Measurements from ENCODE around the gene LAYN.

The LAYN gene
- total RNA-seq = 0 to 1.3 (median 0.33) reads per million in 9 experiments

DNA sequence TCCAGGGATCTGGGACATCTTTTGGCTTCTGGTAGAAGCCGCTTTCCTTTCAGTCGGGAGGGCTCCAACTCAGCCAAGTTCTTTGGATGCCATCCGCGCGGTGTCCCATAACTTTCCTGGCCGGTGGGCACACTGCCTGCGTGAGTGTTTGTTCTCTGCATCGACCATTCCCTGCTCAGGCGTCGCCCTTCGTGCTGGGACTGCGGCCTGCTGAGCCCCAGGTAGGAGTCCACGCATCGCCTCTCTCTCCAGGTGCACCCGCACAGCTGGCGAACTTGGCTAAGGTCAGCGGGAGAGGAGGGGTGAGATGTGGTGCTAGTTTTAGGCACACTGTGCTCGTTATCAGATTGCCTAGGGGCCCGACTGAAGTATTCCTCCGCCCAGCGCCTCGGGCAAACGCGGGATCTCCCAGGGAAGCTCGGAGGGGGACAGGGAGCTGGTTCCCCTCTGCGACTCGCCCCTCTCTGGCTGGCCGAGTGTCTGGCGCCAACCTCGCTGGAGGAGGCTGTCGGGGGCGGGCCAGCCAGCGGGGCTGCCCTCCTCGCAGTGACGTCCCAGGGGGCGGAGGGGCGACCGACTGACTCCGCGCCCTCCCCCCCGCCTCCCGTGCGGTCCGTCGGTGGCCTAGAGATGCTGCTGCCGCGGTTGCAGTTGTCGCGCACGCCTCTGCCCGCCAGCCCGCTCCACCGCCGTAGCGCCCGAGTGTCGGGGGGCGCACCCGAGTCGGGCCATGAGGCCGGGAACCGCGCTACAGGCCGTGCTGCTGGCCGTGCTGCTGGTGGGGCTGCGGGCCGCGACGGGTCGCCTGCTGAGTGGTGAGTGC is at the start of gene LAYN:
Gene LAYN (plus strand): TSS at position 607 of the 823 bp plus-strand sequence. CDS start 124 bp downstream, at position 731.
- Mint-ChIP-seq H3K9me3 (no peaks in the 10 kb centered on the region), H3K27me3 (peaks cover 80 to 94% of the 10 kb centered on the region in 2 donors), H3K36me3 (ENCODE audit: insufficient read depth) (no peaks in the 10 kb centered on the region), H3K27ac (peak within 1 kb of the TSS in 1 of 2 donors; percentile 76), H3K4me3 (peak within 1 kb of the TSS; percentile 72 to 81), H3K4me1 (ENCODE audit: low read depth in 2 of 2) (peaks cover 18% of the 10 kb centered on the region in 2 donors)
- DNase-seq (peak in 2 of 3 experiments; percentile 30 to 38), ATAC-seq (replicated peaks) (peak; percentile 65)

DNA sequence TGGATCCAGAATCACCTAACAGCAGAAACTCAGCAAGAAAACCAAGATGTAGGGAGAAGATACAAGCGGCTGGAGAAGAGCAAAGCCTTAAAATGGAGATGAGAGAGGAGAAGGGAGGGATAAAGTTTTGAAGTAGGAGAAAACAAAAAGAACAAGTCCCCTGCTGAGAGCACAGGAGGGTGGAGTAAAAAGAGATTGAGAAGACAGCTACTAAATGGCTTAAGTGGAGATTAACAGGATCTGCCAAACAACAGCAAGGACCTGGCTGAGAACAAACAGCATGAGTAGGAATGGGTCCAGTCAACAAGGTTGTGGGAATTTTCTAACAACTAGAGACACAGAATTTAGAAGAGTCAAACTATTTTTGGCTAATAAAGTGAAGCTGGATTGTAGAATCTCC is 46.5 kb upstream of the LAYN start:
- ATAC-seq (replicated peaks) (no peak), DNase-seq (no peak)
- Mint-ChIP-seq H3K4me1 (ENCODE audit: low read depth in 2 of 2) (no peaks in the 10 kb centered on the region), H3K27ac (no peak overlapping the region), H3K36me3 (ENCODE audit: insufficient read depth) (no peaks in the 10 kb centered on the region), H3K27me3 (peaks cover 36 to 43% of the 10 kb centered on the region in 2 donors), H3K4me3 (no peak overlapping the region), H3K9me3 (no peaks in the 10 kb centered on the region)

DNA sequence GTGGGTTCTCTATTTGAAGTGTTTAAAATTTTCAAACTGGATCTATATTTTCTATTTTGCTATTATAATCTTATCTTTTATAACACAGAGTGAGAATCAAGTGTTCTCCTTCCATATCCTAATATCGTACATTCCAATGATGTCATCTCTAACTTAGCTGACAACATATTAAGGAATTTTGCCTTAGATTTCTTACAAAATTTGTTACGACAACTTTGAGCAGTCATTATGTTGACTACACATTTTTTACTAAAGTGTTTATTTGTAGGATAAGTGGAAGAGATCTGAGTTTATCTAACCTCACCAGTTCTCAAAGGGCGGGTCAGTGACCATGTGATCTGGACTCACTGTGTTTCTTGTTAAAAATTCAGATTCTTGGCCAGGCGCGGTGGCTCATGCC is 41.0 kb upstream of the LAYN start:
- Mint-ChIP-seq H3K4me3 (no peak overlapping the region), H3K27me3 (peaks cover 38 to 62% of the 10 kb centered on the region in 2 donors), H3K36me3 (ENCODE audit: insufficient read depth) (no peaks in the 10 kb centered on the region), H3K27ac (no peak overlapping the region), H3K9me3 (no peaks in the 10 kb centered on the region), H3K4me1 (ENCODE audit: low read depth in 2 of 2) (no peaks in the 10 kb centered on the region)
- ATAC-seq (replicated peaks) (no peak), DNase-seq (no peak)

- peaks cover 47 to 64% of the 10 kb centered on the region in 2 donors for H3K27me3 Mint-ChIP-seq
- H3K4me3 Mint-ChIP-seq = no peak overlapping the region
- H3K36me3 Mint-ChIP-seq (ENCODE audit: insufficient read depth) = no peaks in the 10 kb centered on the region
- H3K4me1 Mint-ChIP-seq (ENCODE audit: low read depth in 2 of 2) = no peaks in the 10 kb centered on the region
- DNase-seq (no peak), ATAC-seq (replicated peaks) (no peak)
- no peak overlapping the region for H3K27ac Mint-ChIP-seq
- H3K9me3 Mint-ChIP-seq = no peaks in the 10 kb centered on the region
Measured at GRCh38 chr11:111500481-111500880, 40.0 kb upstream of the LAYN start.

GRCh38 chr11:111502611-111503010 is 37.9 kb upstream of the LAYN start:
- H3K9me3 Mint-ChIP-seq = no peaks in the 10 kb centered on the region
- no peak for ATAC-seq (replicated peaks)
- no peaks in the 10 kb centered on the region for H3K4me1 Mint-ChIP-seq (ENCODE audit: low read depth in 2 of 2)
- no peak overlapping the region for H3K4me3 Mint-ChIP-seq
- H3K36me3 Mint-ChIP-seq (ENCODE audit: insufficient read depth) = no peaks in the 10 kb centered on the region
- H3K27me3 Mint-ChIP-seq = peaks cover 57 to 72% of the 10 kb centered on the region in 2 donors
- no peak for DNase-seq
- H3K27ac Mint-ChIP-seq = no peak overlapping the region

- peaks cover 68 to 71% of the 10 kb centered on the region in 2 donors for H3K27me3 Mint-ChIP-seq
- peaks cover 0 to 6% of the 10 kb centered on the region in 2 donors for H3K4me1 Mint-ChIP-seq (ENCODE audit: low read depth in 2 of 2)
- ATAC-seq (replicated peaks) = no peak
- H3K9me3 Mint-ChIP-seq = no peaks in the 10 kb centered on the region
- no peak overlapping the region for H3K27ac Mint-ChIP-seq
- H3K4me3 Mint-ChIP-seq = no peak overlapping the region
- no peak for DNase-seq
- no peaks in the 10 kb centered on the region for H3K36me3 Mint-ChIP-seq (ENCODE audit: insufficient read depth)
Measured at GRCh38 chr11:111510311-111510710, 30.2 kb upstream of the LAYN start.

- DNase-seq (no peak), ATAC-seq (replicated peaks) (peak; percentile 56)
- Mint-ChIP-seq H3K9me3 (no peaks in the 10 kb centered on the region), H3K4me3 (peak within 1 kb of the TSS; percentile 41 to 58), H3K27ac (no peak within 1 kb of the TSS), H3K36me3 (ENCODE audit: insufficient read depth) (no peaks in the 10 kb centered on the region), H3K4me1 (ENCODE audit: low read depth in 2 of 2) (peaks cover 0 to 6% of the 10 kb centered on the region in 2 donors), H3K27me3 (peaks cover 55 to 60% of the 10 kb centered on the region in 2 donors)
Measured at GRCh38 chr11:111512296-111513239, 28.0 kb upstream of the LAYN start, which contains the start of gene BTG4. BTG4 (minus strand) TSS chr11:111512386; CDS start chr11:111498776, 13,610 bp downstream.

DNA sequence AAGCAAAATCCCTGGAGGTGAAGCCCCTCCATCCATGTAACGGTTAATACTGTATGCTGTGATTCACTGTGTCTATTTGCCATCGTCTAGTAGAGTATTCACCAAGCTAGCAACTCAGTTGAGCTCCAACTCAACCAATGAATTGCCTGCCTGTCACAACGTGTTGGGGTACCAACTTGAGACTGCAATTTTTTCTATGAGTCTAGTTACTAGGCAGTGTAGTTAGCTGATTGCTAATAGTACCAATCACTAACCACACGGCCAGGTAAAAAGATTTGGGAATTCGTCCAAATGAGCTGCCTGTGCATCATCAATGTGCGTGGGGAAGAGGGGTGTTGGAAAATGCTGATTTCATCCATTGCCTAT is 27.3 kb upstream of the LAYN start:
- H3K9me3 Mint-ChIP-seq = no peaks in the 10 kb centered on the region
- peaks cover 0 to 6% of the 10 kb centered on the region in 2 donors for H3K4me1 Mint-ChIP-seq (ENCODE audit: low read depth in 2 of 2)
- ATAC-seq (replicated peaks) (no peak), DNase-seq (no peak)
- H3K36me3 Mint-ChIP-seq (ENCODE audit: insufficient read depth) = no peaks in the 10 kb centered on the region
- H3K27ac Mint-ChIP-seq = no peak overlapping the region
- peaks cover 48 to 54% of the 10 kb centered on the region in 2 donors for H3K27me3 Mint-ChIP-seq
- H3K4me3 Mint-ChIP-seq = peak overlapping the region; percentile 3 to 25

DNA sequence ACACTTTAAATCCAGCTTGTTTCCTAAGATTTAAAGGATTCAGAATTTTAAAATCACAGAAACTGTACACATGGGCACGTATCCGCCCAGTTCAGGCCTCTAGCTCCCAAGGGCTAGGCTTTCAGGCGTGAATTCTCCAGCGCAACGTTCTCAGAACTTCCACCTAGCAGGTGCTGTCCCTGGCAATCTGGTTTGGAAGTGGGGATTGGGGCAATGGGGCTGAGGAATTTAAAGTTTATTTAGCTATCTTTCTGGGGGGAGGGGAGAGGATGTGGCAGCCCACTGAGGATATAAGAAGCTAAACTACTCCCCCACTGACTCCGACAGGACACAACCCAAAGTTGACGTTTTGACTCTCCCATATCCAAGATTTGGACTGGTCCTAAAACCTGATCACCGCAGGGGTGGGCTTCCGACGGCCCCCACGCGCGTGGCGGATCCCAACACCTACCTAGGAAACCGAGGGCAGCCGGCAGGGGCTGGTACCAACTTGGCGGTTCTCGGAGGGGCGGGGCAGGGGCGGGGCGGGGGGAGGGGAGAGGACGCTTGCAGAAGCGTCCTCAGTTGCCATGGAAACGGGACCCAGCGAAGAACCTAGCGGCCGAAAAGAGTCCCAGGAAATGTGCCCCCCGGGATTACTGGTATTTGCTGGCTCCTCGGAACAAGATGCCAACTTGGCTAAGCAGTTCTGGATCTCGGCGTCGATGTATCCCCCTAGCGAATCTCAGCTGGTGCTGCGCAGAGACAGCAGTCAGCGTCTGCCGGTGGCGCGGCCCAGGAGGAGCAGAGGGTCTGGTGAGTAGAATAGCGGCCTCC is 26.1 kb upstream of the LAYN start, which contains the start of gene HOATZ:
Gene HOATZ (plus strand): TSS at position 563 of the 816 bp plus-strand sequence. CDS start 7 bp downstream, at position 570.
- Mint-ChIP-seq H3K36me3 (ENCODE audit: insufficient read depth) (no peaks in the 10 kb centered on the region), H3K27ac (no peak within 1 kb of the TSS), H3K4me1 (ENCODE audit: low read depth in 2 of 2) (peaks cover 0 to 6% of the 10 kb centered on the region in 2 donors), H3K27me3 (peaks cover 43 to 47% of the 10 kb centered on the region in 2 donors), H3K4me3 (no peak within 1 kb of the TSS), H3K9me3 (no peaks in the 10 kb centered on the region)
- ATAC-seq (replicated peaks) (no peak), DNase-seq (no peak)

- no peaks in the 10 kb centered on the region for H3K9me3 Mint-ChIP-seq
Measured at GRCh38 chr11:111515591-111515990, 24.9 kb upstream of the LAYN start.

DNA sequence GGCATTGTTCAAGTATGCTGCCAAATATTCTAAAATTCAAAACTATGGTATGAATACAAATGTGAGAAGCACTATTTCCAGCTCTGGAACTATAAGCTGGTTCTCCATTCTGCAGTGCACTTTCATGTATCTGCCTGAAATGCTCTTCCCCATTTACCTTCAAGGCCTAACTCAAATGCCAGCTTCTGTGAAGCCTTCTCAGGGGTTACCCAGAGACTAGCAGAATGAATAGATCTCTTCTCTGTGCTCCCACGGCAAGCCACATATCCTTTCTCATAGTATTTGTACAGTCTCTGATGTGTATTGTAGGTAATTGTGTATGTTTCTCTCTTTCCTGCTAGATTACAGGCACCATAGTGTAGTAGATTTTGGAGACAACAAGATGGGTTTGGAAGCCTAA is 21.9 kb upstream of the LAYN start:
- H3K36me3 Mint-ChIP-seq (ENCODE audit: insufficient read depth) = no peaks in the 10 kb centered on the region
- H3K27me3 Mint-ChIP-seq = peaks cover 20 to 22% of the 10 kb centered on the region in 2 donors
- H3K9me3 Mint-ChIP-seq = no peaks in the 10 kb centered on the region
- DNase-seq = no peak
- no peak overlapping the region for H3K27ac Mint-ChIP-seq
- H3K4me3 Mint-ChIP-seq = no peak overlapping the region
- ATAC-seq (replicated peaks) = no peak
- peaks cover 0 to 3% of the 10 kb centered on the region in 2 donors for H3K4me1 Mint-ChIP-seq (ENCODE audit: low read depth in 2 of 2)

More at GRCh38 chr11:111515591-111515990, 24.9 kb upstream of the LAYN start:
- DNase-seq = no peak
- no peaks in the 10 kb centered on the region for H3K36me3 Mint-ChIP-seq (ENCODE audit: insufficient read depth)
- peaks cover 36 to 37% of the 10 kb centered on the region in 2 donors for H3K27me3 Mint-ChIP-seq
- H3K27ac Mint-ChIP-seq = no peak overlapping the region
- ATAC-seq (replicated peaks) = no peak
- H3K4me1 Mint-ChIP-seq (ENCODE audit: low read depth in 2 of 2) = peaks cover 0 to 6% of the 10 kb centered on the region in 2 donors
- H3K4me3 Mint-ChIP-seq = no peak overlapping the region

GRCh38 chr11:111520560-111520959 is 20.0 kb upstream of the LAYN start:
- peaks cover 14 to 17% of the 10 kb centered on the region in 2 donors for H3K27me3 Mint-ChIP-seq
- no peaks in the 10 kb centered on the region for H3K4me1 Mint-ChIP-seq (ENCODE audit: low read depth in 2 of 2)
- no peak for DNase-seq
- H3K27ac Mint-ChIP-seq = no peak overlapping the region
- H3K4me3 Mint-ChIP-seq = no peak overlapping the region
- no peaks in the 10 kb centered on the region for H3K9me3 Mint-ChIP-seq
- no peak for ATAC-seq (replicated peaks)
- H3K36me3 Mint-ChIP-seq (ENCODE audit: insufficient read depth) = no peaks in the 10 kb centered on the region
